ENCODE data around the gene CASK. TPM values are rescaled to one million over a fixed set of nuclear protein-coding genes. Genes with fewer than 3 reads are reported as not detected.

Gene CASK
- total RNA-seq, 2 donors from 2014 or later: 19.7 to 20.4 TPM

GRCh38 chrX:41946235-41946634 is 22.9 kb upstream of the CASK start:
- 79% methylated on average over 3 of the region's 3 CpGs for WGBS
- no peaks in the 10 kb centered on the region for H3K9me3 ChIP-seq
- intact Hi-C loops (cut with DNase I): no loop called here
- H3K27me3 ChIP-seq (replicated peaks; ENCODE audit: insufficient read depth): no peaks in the 10 kb centered on the region
- no peak overlapping the region for H3K27ac ChIP-seq
- H3K36me3 ChIP-seq: no peaks in the 10 kb centered on the region
- no peak for DNase-seq (ENCODE audit: low spot score)
- TF ChIP-seq POLR2AphosphoS5 (IDR thresholded peaks at IDR 0.05) (no peak), CTCF (IDR thresholded peaks at IDR 0.05) (no peak), POLR2A (IDR thresholded peaks at IDR 0.05) (no peak)
- no peak overlapping the region for H3K4me3 ChIP-seq
- H3K4me1 ChIP-seq (replicated peaks): no peaks in the 10 kb centered on the region

- Histone ChIP-seq H3K27ac (no peak overlapping the region), H3K9me3 (no peaks in the 10 kb centered on the region), H3K36me3 (no peaks in the 10 kb centered on the region), H3K4me3 (no peak overlapping the region), H3K27me3 (replicated peaks; ENCODE audit: insufficient read depth) (no peaks in the 10 kb centered on the region), H3K4me1 (replicated peaks) (no peaks in the 10 kb centered on the region)
- TF ChIP-seq CTCF (IDR thresholded peaks at IDR 0.05) (no peak), POLR2AphosphoS5 (IDR thresholded peaks at IDR 0.05) (no peak), POLR2A (IDR thresholded peaks at IDR 0.05) (no peak)
- WGBS: 79% methylated on average over 3 of the region's 3 CpGs
- intact Hi-C loops (cut with DNase I): no loop called here
- no peak for DNase-seq (ENCODE audit: low spot score)
Measured at GRCh38 chrX:41935832-41936231, 12.5 kb upstream of the CASK start.

GRCh38 chrX:41933546-41933945 is 10.2 kb upstream of the CASK start:
- TF ChIP-seq CTCF (IDR thresholded peaks at IDR 0.05) (no peak), POLR2A (IDR thresholded peaks at IDR 0.05) (no peak), POLR2AphosphoS5 (IDR thresholded peaks at IDR 0.05) (no peak)
- 68% methylated on average over 6 of the region's 6 CpGs for WGBS
- intact Hi-C loops (cut with DNase I): no loop called here

GRCh38 chrX:41932885-41933284 is 9.5 kb upstream of the CASK start:
- no peak overlapping the region for H3K27ac ChIP-seq
- H3K36me3 ChIP-seq: no peaks in the 10 kb centered on the region
- intact Hi-C loops (cut with DNase I): no loop called here
- H3K4me3 ChIP-seq: no peak overlapping the region
- no peaks in the 10 kb centered on the region for H3K4me1 ChIP-seq (replicated peaks)
- TF ChIP-seq POLR2A (IDR thresholded peaks at IDR 0.05) (no peak), CTCF (IDR thresholded peaks at IDR 0.05) (no peak)
- 98% methylated on average over 5 of the region's 5 CpGs for WGBS
- H3K9me3 ChIP-seq: no peaks in the 10 kb centered on the region
- no peak for DNase-seq (ENCODE audit: low spot score)
- no peaks in the 10 kb centered on the region for H3K27me3 ChIP-seq (replicated peaks; ENCODE audit: insufficient read depth)

More at GRCh38 chrX:41933546-41933945, 10.2 kb upstream of the CASK start:
- H3K27ac ChIP-seq: no peak overlapping the region
- H3K9me3 ChIP-seq: no peaks in the 10 kb centered on the region
- H3K4me1 ChIP-seq (replicated peaks): no peaks in the 10 kb centered on the region
- H3K36me3 ChIP-seq: no peaks in the 10 kb centered on the region
- no peak for DNase-seq (ENCODE audit: low spot score)
- H3K4me3 ChIP-seq: no peak overlapping the region
- H3K27me3 ChIP-seq (replicated peaks; ENCODE audit: insufficient read depth): no peaks in the 10 kb centered on the region

- no peak overlapping the region for H3K27ac ChIP-seq
- H3K36me3 ChIP-seq: no peaks in the 10 kb centered on the region
- no peaks in the 10 kb centered on the region for H3K9me3 ChIP-seq
- intact Hi-C loops (cut with DNase I): no loop called here
- no peaks in the 10 kb centered on the region for H3K27me3 ChIP-seq (replicated peaks; ENCODE audit: insufficient read depth)
- no peak overlapping the region for H3K4me3 ChIP-seq
- no peak for DNase-seq (ENCODE audit: low spot score)
- TF ChIP-seq POLR2A (IDR thresholded peaks at IDR 0.05) (no peak), CTCF (IDR thresholded peaks at IDR 0.05) (no peak), POLR2AphosphoS5 (IDR thresholded peaks at IDR 0.05) (no peak)
- no peaks in the 10 kb centered on the region for H3K4me1 ChIP-seq (replicated peaks)
Measured at GRCh38 chrX:41931591-41931990, 8.2 kb upstream of the CASK start.

Data from prostate gland (tissue), 2 donors.